ENCODE data around the gene STIM2.

GRCh38 chr4:27000122-27000521, 139.5 kb downstream of the STIM2 start:
- no peak for TF ChIP-seq CTCF (IDR thresholded peaks at IDR 0.05)
- no peak for TF ChIP-seq ZFX (IDR thresholded peaks at IDR 0.05; ENCODE audit: borderline replicate concordance)

Data from 22Rv1 (cell line).